Neural cell (in vitro differentiated cells): ENCODE data around the gene TAF10. TPM values are rescaled to one million over a fixed set of nuclear protein-coding genes. Genes with fewer than 3 reads are reported as not detected.

Experiments used
- H2AFZ ChIP-seq: fragments of 200-600, 300-800 bp; sonication (generic), shearing (Covaris generic); 2 replicates; pipeline ENCODE4 v1.6.0; 2014; ENCODE audit warnings: low read depth, mild to moderate bottlenecking, antibody characterized with exemption, low read length, moderate library complexity
- H3F3A ChIP-seq: fragments of 200-600 bp; shearing (Covaris generic); 2 replicates; pipeline ENCODE4 v1.6.1; 2016; ENCODE audit warnings: mild to moderate bottlenecking, moderate library complexity, mixed read lengths, antibody characterized with exemption, low read length; ENCODE audit not compliant: insufficient read depth, poor library complexity, severe bottlenecking
- H3K27ac ChIP-seq: fragments of 200-600, 300-800 bp; sonication (generic), shearing (Covaris generic); 2 replicates; pipeline ENCODE4 v1.5.1; 2014; ENCODE audit warnings: mild to moderate bottlenecking, low read length, moderate library complexity
- H3K27me3 ChIP-seq: fragments of 300-800, 200-600 bp; sonication (generic), shearing (Covaris generic); 2 replicates; pipeline ENCODE4 v1.6.0; 2014; ENCODE audit warnings: mild to moderate bottlenecking, low read depth, low read length, moderate library complexity; ENCODE audit not compliant: insufficient read depth
- H3K36me3 ChIP-seq: fragments of 300-800, 200-600 bp; sonication (generic), shearing (Covaris generic); 2 replicates; pipeline ENCODE4 v1.5.1; 2014; ENCODE audit warnings: mild to moderate bottlenecking, antibody characterized with exemption, low read length, moderate library complexity; ENCODE audit not compliant: insufficient read depth
- H3K4me2 ChIP-seq: fragments of 300-800, 200-600 bp; sonication (generic), shearing (Covaris generic); 2 replicates; pipeline ENCODE4 v1.6.0; 2014; ENCODE audit warnings: mild to moderate bottlenecking, low read length
- H3K4me3 ChIP-seq: fragments of 300-800, 200-600 bp; sonication (generic), shearing (Covaris generic); 2 replicates; pipeline ENCODE4 v1.5.1; 2014; ENCODE audit warnings: mild to moderate bottlenecking, low read length, moderate library complexity
- H3K79me2 ChIP-seq: fragments of 200-600 bp; shearing (Covaris generic); replicated peaks from 2 replicates; pipeline ENCODE4 v1.6.0; 2014; ENCODE audit warnings: mild to moderate bottlenecking, low read length, moderate library complexity; ENCODE audit not compliant: insufficient read depth
- H3K9ac ChIP-seq: fragments of 300-800, 200-600 bp; sonication (generic), shearing (Covaris generic); 2 replicates; pipeline ENCODE4 v1.6.1; 2016; ENCODE audit warnings: mild to moderate bottlenecking, low read length, mixed read lengths
- H3K9me2 ChIP-seq: fragments of 200-600 bp; shearing (Covaris generic); 2 replicates; pipeline ENCODE4 v1.6.1; 2016; ENCODE audit warnings: mild to moderate bottlenecking, low read length, mixed read lengths; ENCODE audit not compliant: insufficient read depth
- H3K9me3 ChIP-seq: fragments of 200-600, 300-800 bp; sonication (generic), shearing (Covaris generic); 2 replicates; pipeline ENCODE4 v1.6.1; 2016; ENCODE audit warnings: mild to moderate bottlenecking, mixed run types, low read length, moderate library complexity, mixed read lengths
- H4K20me1 ChIP-seq: fragments of 200-600 bp; shearing (Covaris generic); 2 replicates; pipeline ENCODE4 v1.6.1; 2016; ENCODE audit warnings: mild to moderate bottlenecking, mixed run types; ENCODE audit not compliant: insufficient read depth
- CTCF ChIP-seq: fragments of 450-650 bp; IDR thresholded peaks from 2 replicates; pipeline ENCODE4 v1.5.1; 2014; ENCODE audit warnings: antibody characterized with exemption, mild to moderate bottlenecking, moderate library complexity; ENCODE audit not compliant: poor library complexity, severe bottlenecking
- EP300 ChIP-seq: fragments of 450-650 bp; conservative IDR thresholded peaks from 2 replicates; pipeline ENCODE4 v1.6.1; 2014; ENCODE audit warnings: antibody characterized with exemption, mild to moderate bottlenecking, moderate library complexity; ENCODE audit not compliant: poor library complexity, severe bottlenecking
- EZH2 ChIP-seq: fragments of 200-600, 300-800 bp; shearing (Covaris generic), sonication (generic); IDR thresholded peaks from 2 replicates; pipeline ENCODE4 v1.6.1; 2014; ENCODE audit warnings: antibody characterized with exemption, low read length, borderline replicate concordance, mild to moderate bottlenecking; ENCODE audit not compliant: insufficient read depth, poor library complexity, severe bottlenecking
- MXI1 ChIP-seq: fragments of 450-650 bp; conservative IDR thresholded peaks from 2 replicates; pipeline ENCODE4 v1.6.1; 2014; ENCODE audit warnings: antibody characterized with exemption, mild to moderate bottlenecking; ENCODE audit not compliant: poor library complexity, severe bottlenecking
- POLR2AphosphoS5 ChIP-seq: IDR thresholded peaks from 2 replicates; pipeline ENCODE4 v1.6.1; 2012
- RAD21 ChIP-seq: fragments of 450-650 bp; conservative IDR thresholded peaks from 2 replicates; pipeline ENCODE4 v1.6.1; 2014; ENCODE audit warnings: antibody characterized with exemption, mild to moderate bottlenecking, moderate library complexity
- REST ChIP-seq: IDR thresholded peaks from 2 replicates; pipeline ENCODE4 v1.6.1; 2012; ENCODE audit warnings: borderline replicate concordance
- SMC3 ChIP-seq: fragments of 450-650 bp; conservative IDR thresholded peaks from 2 replicates; pipeline ENCODE4 v1.6.1; 2014; ENCODE audit warnings: antibody characterized with exemption, mild to moderate bottlenecking, moderate library complexity; ENCODE audit not compliant: poor library complexity
- TAF1 ChIP-seq: IDR thresholded peaks from 2 replicates; pipeline ENCODE4 v1.6.1; 2012; ENCODE audit warnings: low read depth
- polyA plus RNA-seq: library from polyadenylated mRNA; depleted of rRNA; stranded (reverse); fragments of >200 nt; gene quantifications from 2 replicates; pipeline ENCODE4 v1.2.3, GENCODE V29; 2014

The TAF10 gene
- polyA plus RNA-seq, 1 donor from 2014 or later = 39.7 TPM

DNA sequence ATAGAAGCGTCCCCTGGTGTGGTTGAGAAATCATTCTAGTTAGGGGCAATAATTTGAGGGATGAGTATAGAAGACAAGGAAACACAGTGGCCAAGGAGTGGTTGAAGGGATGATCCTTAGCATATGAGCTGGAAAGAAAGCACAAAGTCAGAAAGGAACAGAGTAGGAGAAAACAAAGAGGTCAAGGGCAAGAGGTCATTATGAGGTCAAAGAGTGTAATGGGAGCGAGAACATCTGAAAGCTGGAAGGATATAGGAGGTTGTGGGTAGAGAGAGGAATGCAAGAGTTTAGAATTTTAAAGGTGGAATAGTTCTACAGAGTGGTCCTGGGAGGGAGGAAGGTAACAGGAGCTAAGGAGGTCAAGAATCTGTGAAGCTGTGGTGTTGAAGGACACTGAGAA, 41.6 kb upstream of the TAF10 start:
- Histone ChIP-seq H3K79me2 (peaks cover 77% of the 10 kb centered on the region), H3F3A (no peaks in the 10 kb centered on the region), H3K4me3 (peak overlapping the region; percentile 84), H3K9ac (no peak overlapping the region), H4K20me1 (peaks cover 13% of the 10 kb centered on the region), H3K9me2 (no peaks in the 10 kb centered on the region), H3K27ac (peak overlapping the region; percentile 93), H3K36me3 (no peaks in the 10 kb centered on the region), H2AFZ (no peak overlapping the region), H3K27me3 (no peaks in the 10 kb centered on the region), H3K4me2 (peak overlapping the region; percentile 43), H3K9me3 (no peaks in the 10 kb centered on the region)
- no peak for TF ChIP-seq TAF1
- TF ChIP-seq RAD21 = no peak
- TF ChIP-seq SMC3 = no peak
- no peak for TF ChIP-seq MXI1

DNA sequence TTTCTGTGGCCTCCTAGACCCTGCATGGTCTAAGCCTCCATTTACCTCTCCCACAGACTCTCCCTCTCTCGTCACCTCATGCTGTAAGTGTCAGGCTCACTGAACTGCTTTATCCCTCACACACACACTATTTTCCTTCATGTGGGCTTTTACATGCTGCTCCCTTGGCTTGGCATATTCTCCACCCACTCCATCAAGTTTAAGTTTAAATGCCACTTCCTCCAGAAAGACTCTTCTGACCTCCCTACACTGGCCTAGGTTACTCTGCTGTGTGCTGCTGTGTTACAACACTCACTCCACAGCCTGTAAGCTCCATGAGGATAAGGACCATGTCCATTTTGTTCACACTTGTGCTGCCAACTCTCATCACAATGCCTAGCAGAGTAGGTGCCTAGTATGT, 41.1 kb upstream of the TAF10 start:
- TF ChIP-seq REST (no peak), SMC3 (no peak), EP300 (no peak), EZH2 (no peak), TAF1 (no peak), MXI1 (no peak), POLR2AphosphoS5 (no peak), RAD21 (no peak), CTCF (no peak)

More for the DNA sequence above, 41.1 kb upstream of the TAF10 start:
- Histone ChIP-seq H3K36me3 (no peaks in the 10 kb centered on the region), H3K4me3 (peak overlapping the region; percentile 84), H3K9me2 (no peaks in the 10 kb centered on the region), H3K79me2 (peaks cover 82% of the 10 kb centered on the region), H3F3A (no peaks in the 10 kb centered on the region), H4K20me1 (peaks cover 18% of the 10 kb centered on the region), H3K4me2 (peak overlapping the region; percentile 43), H3K27ac (no peak overlapping the region), H3K27me3 (no peaks in the 10 kb centered on the region), H3K9ac (no peak overlapping the region), H3K9me3 (no peaks in the 10 kb centered on the region), H2AFZ (no peak overlapping the region)
